HL-60/S4 (cell line): Measurements from ENCODE around the gene DPH2.

Experiments
- in situ Hi-C: fragments of 300-500 bp; cut with MboI; formaldehyde crosslinking; loops from 2 replicates; pipeline ENCODE4 v1.14.3; 2022; ENCODE audit warnings: low sequenced_read_pairs

The DPH2 gene

GRCh38 chr1:43962324-43962723 is 7.5 kb upstream of the DPH2 start:
- in situ Hi-C loops = no loop called here

- in situ Hi-C loops = no loop called here
Measured at GRCh38 chr1:43963006-43963405, 6.8 kb upstream of the DPH2 start.

- in situ Hi-C loops = no loop called here
Measured at GRCh38 chr1:43963890-43964289, 5.9 kb upstream of the DPH2 start.

GRCh38 chr1:43965316-43965715 is 4.5 kb upstream of the DPH2 start:
- in situ Hi-C loops = no loop called here

GRCh38 chr1:43968348-43968948 is 1.4 kb upstream of the DPH2 start:
- in situ Hi-C loops = no loop called here

GRCh38 chr1:43969416-43969745 is 429 bp upstream of the DPH2 start:
- in situ Hi-C loops = no loop called here

- in situ Hi-C loops = no loop called here
Measured at GRCh38 chr1:43970502-43970901, 692 bp downstream of the DPH2 start.

- in situ Hi-C loops = no loop called here
Measured at GRCh38 chr1:43970911-43971310, 1.1 kb downstream of the DPH2 start.

GRCh38 chr1:43971336-43971980 is 1.6 kb downstream of the DPH2 start:
- in situ Hi-C loops = no loop called here

GRCh38 chr1:43973981-43974442 is 4.2 kb downstream of the DPH2 start:
- in situ Hi-C loops = no loop called here

- in situ Hi-C loops = no loop called here
Measured at GRCh38 chr1:43974443-43975248, 4.8 kb downstream of the DPH2 start, which contains the start of gene ATP6V0B. Gene ATP6V0B, plus strand, starts transcription at chr1:43974960. Its CDS starts 81 bp downstream, at chr1:43975041.

- in situ Hi-C loops = no loop called here
Measured at GRCh38 chr1:43975249-43975961, 5.6 kb downstream of the DPH2 start.

- in situ Hi-C loops = no loop called here
Measured at GRCh38 chr1:43976045-43976444, 6.2 kb downstream of the DPH2 start.

- in situ Hi-C loops = no loop called here
Measured at GRCh38 chr1:43976890-43977289, 7.1 kb downstream of the DPH2 start.

GRCh38 chr1:43977376-43978263 is 7.8 kb downstream of the DPH2 start:
- in situ Hi-C loops = no loop called here

- in situ Hi-C loops = no loop called here
Measured at GRCh38 chr1:43978264-43978550, 8.4 kb downstream of the DPH2 start.

- in situ Hi-C loops = no loop called here
Measured at GRCh38 chr1:43978551-43979260, 8.9 kb downstream of the DPH2 start, which contains the start of gene B4GALT2. Gene B4GALT2, plus strand, starts transcription at chr1:43979210. Its CDS starts 1,951 bp downstream, at chr1:43981161.

- in situ Hi-C loops = no loop called here
Measured at GRCh38 chr1:43979261-43979527, 9.4 kb downstream of the DPH2 start.

GRCh38 chr1:43979528-43980254 is 9.9 kb downstream of the DPH2 start:
- in situ Hi-C loops = no loop called here
